ENCODE measurements around the gene OXER1.
A peak's percentile ranks its signal among the peaks of the same experiment; 100 is the strongest.

The OXER1 gene

DNA sequence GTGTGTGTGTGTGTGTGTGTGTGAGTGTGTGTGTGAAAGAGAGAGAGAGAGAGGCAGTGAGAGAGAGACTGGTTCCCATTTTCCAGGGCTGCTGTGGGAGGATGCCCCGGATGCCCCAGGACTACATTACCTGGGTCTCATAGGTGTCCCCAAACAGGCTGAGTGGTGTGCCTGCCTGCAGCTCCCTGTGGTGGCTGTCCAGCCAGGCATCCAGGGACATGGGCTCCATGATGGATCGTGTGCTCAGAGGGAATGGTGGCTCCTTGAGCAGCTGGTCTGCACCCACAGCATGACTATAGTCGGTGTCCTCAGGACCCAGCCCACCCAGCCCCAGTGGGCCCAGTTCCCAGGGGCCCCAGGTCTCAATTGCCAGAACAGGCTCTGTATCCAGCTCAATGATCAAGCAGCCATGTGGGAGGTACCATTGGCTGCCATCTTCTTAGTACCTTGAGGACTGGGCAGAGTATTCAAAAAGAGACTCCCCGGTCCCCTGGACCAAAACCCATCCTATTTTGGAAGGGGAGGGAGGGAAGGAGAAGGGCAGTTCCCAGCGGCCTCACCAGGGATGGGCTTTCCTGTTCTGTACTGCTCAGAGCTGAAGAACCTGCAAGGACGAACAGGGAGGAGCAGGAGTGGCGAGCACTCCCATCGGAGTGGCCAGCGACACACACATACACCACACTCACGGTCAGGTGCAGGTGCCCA lies 5.8 kb upstream of the OXER1 start:
- H3K27ac Mint-ChIP-seq = peak overlapping the region; percentile 33
- H3K4me3 Mint-ChIP-seq = no peak overlapping the region
- no peaks in the 10 kb centered on the region for H3K27me3 Mint-ChIP-seq
- DNase-seq (ENCODE audit: low spot score in 2 of 2) (no peak), ATAC-seq (ENCODE audit: low read depth) (no peak)
- no peaks in the 10 kb centered on the region for H3K9me3 Mint-ChIP-seq
- no peaks in the 10 kb centered on the region for H3K36me3 Mint-ChIP-seq
- H3K4me1 Mint-ChIP-seq = peaks cover 4% of the 10 kb centered on the region

DNA sequence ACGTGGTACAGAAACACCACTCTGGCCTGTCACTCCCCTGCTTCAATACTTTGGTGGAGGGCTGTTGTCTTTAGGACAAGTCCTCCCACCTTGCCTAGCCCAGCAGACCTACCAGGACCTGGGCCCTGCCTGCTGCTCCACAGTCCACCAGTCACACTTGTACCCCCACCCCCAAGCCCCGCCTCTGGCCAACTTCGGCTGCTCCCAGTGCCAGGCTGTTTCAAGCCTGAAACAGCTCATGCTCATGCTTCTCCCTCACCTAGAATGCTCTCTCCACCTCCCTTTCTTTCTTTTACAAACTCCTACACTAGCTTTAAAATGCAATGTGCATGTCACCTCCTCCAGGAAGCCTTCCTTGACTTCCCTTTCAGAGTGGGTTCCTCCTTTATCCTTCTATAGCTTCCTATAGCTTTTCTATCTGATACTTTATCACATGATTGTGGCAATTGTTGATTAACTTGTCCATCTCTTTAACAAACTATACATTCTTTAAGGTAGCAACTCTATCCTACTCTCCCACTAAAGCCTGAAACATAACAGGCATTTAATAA lies 4.8 kb upstream of the OXER1 start:
- peak overlapping the region; percentile 33 for H3K27ac Mint-ChIP-seq
- H3K9me3 Mint-ChIP-seq = no peaks in the 10 kb centered on the region
- H3K4me3 Mint-ChIP-seq = no peak overlapping the region
- no peak for DNase-seq (ENCODE audit: low spot score in 2 of 2)
- H3K4me1 Mint-ChIP-seq = peaks cover 4% of the 10 kb centered on the region
- ATAC-seq (ENCODE audit: low read depth) = no peak
- no peaks in the 10 kb centered on the region for H3K36me3 Mint-ChIP-seq
- no peaks in the 10 kb centered on the region for H3K27me3 Mint-ChIP-seq

DNA sequence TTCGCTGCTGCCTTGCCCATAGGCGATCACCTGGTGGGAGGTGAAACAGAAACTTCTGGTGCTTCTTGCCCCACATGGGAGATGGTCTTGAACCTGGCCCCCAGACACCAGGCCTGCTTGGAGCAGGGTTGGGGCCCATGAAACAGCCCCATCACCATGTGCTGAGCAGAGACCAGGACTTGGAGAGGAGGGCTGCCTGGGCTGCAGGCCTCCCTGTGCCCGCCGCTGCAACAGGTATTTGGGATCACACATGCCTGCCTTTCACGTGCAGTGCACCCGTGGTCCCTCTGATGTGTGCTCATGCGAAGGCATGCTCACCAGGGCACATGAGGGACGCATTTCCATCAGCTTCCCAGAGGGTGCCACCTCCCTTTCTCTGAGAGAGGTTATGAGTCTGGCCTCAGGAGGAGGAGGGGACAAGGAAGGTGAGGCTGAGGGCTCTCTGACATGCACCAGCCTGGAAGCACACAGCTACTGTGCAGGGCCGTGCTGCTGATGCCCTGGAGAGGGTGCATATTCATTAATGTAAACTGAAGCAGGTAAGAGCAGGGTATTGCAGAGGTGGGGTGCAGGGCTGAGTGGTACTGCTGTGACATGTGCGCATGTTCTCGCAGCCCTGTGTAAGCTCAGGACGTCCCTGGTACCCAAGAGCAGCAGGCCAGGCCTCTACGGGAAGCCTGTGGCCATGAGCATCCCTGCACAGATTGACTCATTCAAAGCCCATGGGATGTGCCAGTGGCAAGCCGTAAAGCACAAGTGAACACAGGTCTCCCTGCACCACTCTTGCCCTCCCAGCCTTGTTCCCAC lies 4.2 kb upstream of the OXER1 start:
- no peak for DNase-seq (ENCODE audit: low spot score in 2 of 2)
- Mint-ChIP-seq H3K9me3 (no peaks in the 10 kb centered on the region), H3K27me3 (no peaks in the 10 kb centered on the region), H3K4me1 (peaks cover 7% of the 10 kb centered on the region), H3K27ac (peak overlapping the region; percentile 60), H3K36me3 (no peaks in the 10 kb centered on the region), H3K4me3 (no peak overlapping the region)
- ATAC-seq (ENCODE audit: low read depth) = no peak

DNA sequence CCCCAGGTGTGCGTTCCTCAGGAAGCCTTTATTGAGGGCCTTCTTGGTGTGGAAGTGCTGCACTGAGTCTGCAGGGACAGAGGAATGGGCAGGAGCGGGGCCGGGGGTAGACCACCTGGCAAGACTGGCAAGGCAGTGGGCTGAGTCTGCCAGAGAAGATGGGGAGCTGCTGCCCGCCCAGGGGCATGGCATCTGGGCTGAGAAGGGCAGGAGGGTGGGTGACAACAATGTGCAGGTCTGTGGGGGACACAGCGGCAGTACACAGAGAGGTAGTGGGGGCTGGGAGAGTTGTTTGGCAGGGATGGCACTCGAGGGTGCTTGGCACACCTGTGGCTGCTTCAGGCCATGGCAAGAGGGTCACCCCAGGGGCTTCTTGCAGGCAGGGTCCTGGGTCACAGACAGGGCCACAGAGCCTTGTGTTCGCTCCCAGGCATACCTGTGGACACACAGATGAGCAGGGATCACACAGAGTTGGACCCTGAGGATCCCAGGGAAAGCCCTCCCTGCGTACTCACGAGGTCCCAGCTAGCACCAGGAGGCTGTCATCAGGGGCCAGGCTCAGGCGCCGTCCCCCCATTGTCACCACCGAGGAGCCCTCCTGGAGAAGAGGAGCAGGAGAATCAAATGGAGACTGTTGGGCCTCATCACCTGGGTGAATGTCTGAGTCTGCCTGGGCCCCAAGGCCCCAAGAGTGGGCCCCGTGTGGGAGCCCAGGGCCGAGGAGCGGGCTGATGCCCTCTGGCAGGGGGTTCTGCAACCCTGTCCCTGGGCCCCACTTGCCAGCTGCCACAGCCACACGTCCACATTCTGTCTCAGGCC lies 3.4 kb upstream of the OXER1 start:
- H3K27me3 Mint-ChIP-seq = no peaks in the 10 kb centered on the region

DNA sequence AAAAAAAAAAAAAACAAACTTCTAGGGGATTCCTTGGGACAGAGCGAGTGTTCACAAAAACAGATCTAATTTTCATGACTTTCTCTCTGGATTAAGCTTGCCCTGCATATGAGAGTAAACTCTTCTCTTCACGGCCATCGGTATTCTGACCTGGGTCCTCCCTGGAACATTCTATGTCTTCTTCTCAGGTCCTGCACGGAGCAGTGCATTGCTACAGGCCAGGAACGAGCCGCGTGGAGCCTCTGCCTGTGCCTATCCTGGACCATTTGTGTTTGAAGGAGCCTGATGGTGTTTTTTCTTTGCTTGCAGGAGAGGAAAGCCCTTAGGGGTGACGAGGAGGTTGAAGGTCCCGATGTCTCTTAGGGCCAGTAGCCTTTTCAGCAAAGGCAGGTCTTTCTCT lies 1.8 kb upstream of the OXER1 start:
- H3K36me3 Mint-ChIP-seq = peaks cover 4% of the 10 kb centered on the region
- no peak overlapping the region for H3K27ac Mint-ChIP-seq
- no peak for ATAC-seq (ENCODE audit: low read depth)
- H3K27me3 Mint-ChIP-seq = no peaks in the 10 kb centered on the region
- DNase-seq (ENCODE audit: low spot score in 2 of 2) = no peak
- H3K9me3 Mint-ChIP-seq = no peaks in the 10 kb centered on the region
- no peak overlapping the region for H3K4me3 Mint-ChIP-seq
- peaks cover 4% of the 10 kb centered on the region for H3K4me1 Mint-ChIP-seq

More for the DNA sequence above, 3.4 kb upstream of the OXER1 start:
- Mint-ChIP-seq H3K4me1 (peaks cover 7% of the 10 kb centered on the region), H3K9me3 (no peaks in the 10 kb centered on the region), H3K4me3 (no peak overlapping the region), H3K27ac (peak overlapping the region; percentile 21), H3K36me3 (no peaks in the 10 kb centered on the region)
- ATAC-seq (ENCODE audit: low read depth) (no peak), DNase-seq (ENCODE audit: low spot score in 2 of 2) (no peak)

DNA sequence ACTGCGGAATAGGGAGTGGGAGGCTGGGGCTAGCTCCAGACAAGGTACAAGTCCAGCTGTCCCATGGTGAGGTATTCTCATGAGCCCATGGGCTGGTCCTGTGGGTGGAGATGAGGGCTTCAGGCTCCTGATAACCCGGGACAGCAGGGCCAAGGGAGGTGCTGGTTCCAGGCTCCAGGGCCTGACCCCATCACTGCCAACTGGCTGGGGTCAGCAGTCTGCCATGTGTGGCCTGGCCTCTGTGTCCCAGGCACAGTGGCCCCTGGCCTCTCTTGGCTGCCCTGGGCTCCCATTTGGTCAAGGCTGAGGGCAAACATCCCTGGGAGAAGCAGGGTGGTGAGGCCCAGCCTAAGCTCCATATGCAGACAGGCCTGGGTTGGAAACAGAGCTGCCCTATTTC lies 966 bp upstream of the OXER1 start:
- ATAC-seq (ENCODE audit: low read depth) = no peak
- Mint-ChIP-seq H3K4me1 (peaks cover 3% of the 10 kb centered on the region), H3K27me3 (no peaks in the 10 kb centered on the region), H3K36me3 (peaks cover 7% of the 10 kb centered on the region), H3K4me3 (no peak overlapping the region), H3K27ac (no peak overlapping the region), H3K9me3 (no peaks in the 10 kb centered on the region)
- DNase-seq (ENCODE audit: low spot score in 2 of 2) = no peak

DNA sequence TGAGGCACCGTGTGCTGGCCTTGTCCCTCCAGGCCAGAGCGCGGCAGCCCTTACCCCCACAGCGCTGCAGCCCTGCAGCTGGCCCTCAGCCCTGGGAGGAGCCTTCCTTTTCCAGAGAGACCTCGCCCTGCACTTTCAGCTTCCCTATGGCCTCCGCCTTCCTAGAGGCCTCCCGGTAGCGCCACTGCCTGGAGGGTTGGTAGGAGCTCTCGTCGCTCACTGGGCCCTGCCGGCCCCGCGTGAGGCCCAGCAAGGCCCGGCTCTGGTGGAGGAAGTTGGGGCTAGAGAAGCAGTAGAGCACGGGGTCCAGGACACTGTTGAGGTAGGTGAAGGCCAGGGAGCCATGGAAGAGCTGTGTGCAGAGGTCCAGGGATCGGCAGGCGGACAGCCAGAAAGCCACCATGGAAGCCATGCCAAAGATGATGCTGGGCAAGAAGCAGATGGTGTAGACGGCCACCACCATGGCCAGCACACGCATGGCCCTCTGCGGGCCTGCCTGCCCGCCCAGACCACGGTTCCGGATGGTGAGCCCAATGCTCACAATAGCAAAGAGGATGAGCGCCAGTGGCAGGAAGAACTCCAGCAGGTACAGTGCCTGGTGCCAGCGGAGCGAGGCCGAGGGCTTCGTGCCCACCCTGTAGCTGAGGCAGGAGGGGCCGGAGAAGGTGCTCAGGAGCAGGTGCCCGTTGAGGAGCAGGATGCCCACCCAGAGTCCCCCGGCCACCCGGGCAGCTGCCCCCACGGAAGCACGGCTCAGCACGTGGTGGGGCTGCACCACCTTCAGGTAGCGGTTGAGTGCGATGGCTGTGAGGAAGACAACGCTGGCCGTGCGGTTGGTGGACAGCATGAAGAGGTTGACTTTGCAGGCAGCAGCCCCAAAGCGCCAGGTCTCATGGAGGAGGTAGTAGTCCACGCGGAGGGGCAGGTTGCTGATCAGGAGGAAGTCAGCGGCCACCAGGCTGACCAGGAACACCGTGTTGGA lies 821 bp downstream of the OXER1 start:
- Mint-ChIP-seq H3K27ac (no peak overlapping the region), H3K9me3 (no peaks in the 10 kb centered on the region)
- ATAC-seq (ENCODE audit: low read depth) = no peak

DNA sequence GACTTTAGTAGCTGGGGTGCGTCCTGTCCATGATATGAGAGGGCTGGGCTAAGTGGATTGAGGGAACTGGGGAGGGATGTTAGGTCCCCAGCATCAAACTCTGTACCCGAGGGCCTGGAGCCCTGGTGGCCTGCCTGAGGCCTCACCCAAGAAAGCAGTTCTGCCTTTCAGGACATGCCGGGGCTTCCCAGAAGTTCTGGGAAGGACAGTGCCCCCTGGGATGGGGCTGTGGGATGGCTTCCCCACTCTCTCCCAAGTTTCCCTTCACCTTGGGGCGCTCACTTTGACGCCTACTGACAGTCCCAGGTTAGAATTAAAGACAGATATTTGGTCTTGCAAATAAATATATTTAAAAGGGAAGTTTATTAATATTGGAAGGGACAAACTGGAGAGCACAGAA lies 1.8 kb downstream of the OXER1 start:
- no peak for ATAC-seq (ENCODE audit: low read depth)
- Mint-ChIP-seq H3K27ac (no peak overlapping the region), H3K36me3 (peaks cover 12% of the 10 kb centered on the region), H3K27me3 (no peaks in the 10 kb centered on the region), H3K4me3 (no peak overlapping the region), H3K9me3 (no peaks in the 10 kb centered on the region), H3K4me1 (peaks cover 3% of the 10 kb centered on the region)
- no peak for DNase-seq (ENCODE audit: low spot score in 2 of 2)

More for the DNA sequence above, 821 bp downstream of the OXER1 start:
- Mint-ChIP-seq H3K36me3 (peaks cover 12% of the 10 kb centered on the region), H3K4me1 (peaks cover 3% of the 10 kb centered on the region), H3K4me3 (no peak overlapping the region), H3K27me3 (no peaks in the 10 kb centered on the region)
- DNase-seq (ENCODE audit: low spot score in 2 of 2) = no peak

DNA sequence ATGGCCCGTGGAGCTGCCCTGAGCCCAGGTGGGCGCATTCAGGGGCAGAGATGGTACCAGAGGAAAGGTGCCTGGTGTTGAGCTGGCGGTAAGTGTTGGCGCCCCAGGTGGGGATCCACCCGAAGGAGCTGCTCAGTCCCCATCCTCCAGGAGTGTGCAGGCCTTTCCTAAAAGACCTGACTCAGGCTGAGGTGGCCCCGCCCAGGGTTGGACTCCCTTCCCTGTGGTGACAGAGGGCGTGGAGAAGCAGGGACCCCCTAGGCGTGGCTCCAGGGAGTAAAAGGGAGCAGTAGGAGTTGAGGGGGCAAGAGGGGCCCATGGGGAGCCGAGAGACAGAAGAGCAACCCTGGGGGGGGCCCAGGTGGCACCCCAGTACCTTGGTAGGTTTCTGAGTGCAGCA lies 2.4 kb downstream of the OXER1 start:
- DNase-seq (ENCODE audit: low spot score in 2 of 2) = no peak
- Mint-ChIP-seq H3K4me3 (no peak overlapping the region), H3K9me3 (no peaks in the 10 kb centered on the region), H3K27ac (no peak overlapping the region), H3K27me3 (no peaks in the 10 kb centered on the region), H3K4me1 (peaks cover 3% of the 10 kb centered on the region), H3K36me3 (peaks cover 12% of the 10 kb centered on the region)
- no peak for ATAC-seq (ENCODE audit: low read depth)

DNA sequence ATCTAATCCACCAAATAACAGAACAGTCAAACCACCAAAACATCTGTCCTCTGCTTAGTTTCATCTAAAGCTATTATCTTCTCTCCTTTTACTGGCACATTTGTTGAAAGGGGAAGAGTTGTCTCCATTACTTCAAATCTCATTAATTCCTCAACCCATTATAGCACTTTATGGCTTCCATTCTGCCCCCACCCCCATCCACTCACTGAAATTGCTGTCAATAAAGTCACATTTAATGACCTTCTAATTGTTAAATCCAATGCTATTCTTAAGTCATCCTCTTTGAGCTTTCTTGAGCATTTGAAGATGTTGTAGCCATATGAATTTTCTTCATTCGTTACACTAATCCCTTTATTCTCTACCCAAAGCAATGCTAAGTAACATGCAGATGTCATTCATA lies 5.2 kb downstream of the OXER1 start:
- no peak overlapping the region for H3K4me3 Mint-ChIP-seq
- no peak for ATAC-seq (ENCODE audit: low read depth)
- no peak overlapping the region for H3K27ac Mint-ChIP-seq
- H3K27me3 Mint-ChIP-seq = no peaks in the 10 kb centered on the region
- H3K4me1 Mint-ChIP-seq = peaks cover 14% of the 10 kb centered on the region
- peaks cover 12% of the 10 kb centered on the region for H3K36me3 Mint-ChIP-seq
- no peak for DNase-seq (ENCODE audit: low spot score in 2 of 2)
- H3K9me3 Mint-ChIP-seq = no peaks in the 10 kb centered on the region

DNA sequence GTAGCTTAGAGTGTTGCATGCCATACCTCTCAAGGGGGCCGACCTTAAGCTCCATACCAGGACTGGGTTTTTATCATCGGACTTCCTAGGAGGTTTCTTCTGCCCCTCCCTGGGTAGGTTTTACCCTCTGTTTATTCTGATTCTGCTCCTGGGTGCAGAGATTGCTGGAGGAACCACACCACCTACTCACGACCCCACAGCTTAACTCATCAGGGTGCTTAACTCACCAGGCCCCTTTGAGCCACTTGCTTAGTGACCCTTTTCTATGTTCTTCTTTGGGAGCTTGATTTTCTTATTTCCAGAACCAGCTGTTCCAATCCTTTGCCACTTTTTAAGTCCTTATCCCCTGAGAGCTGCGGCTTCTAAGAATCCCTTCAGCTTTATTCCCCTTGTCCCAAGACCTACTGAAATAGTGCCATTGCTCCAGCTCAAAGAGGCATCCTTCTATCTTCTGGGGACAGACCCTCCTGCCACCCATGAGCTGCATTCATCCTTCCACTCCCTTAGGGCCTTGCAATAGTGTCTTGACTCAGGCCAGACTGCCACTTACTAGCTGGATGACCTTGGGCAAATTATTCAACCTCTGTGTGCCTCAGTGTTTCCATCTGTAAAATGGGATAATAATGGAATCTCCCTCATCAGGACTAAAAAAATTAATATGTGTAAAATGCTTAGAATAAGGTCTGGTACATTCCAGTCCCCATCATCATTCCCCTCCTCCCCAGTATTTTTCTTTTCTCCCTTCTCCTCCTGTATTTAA lies 5.8 kb downstream of the OXER1 start:
- no peak for DNase-seq (ENCODE audit: low spot score in 2 of 2)
- no peaks in the 10 kb centered on the region for H3K27me3 Mint-ChIP-seq
- H3K9me3 Mint-ChIP-seq = no peaks in the 10 kb centered on the region
- peaks cover 12% of the 10 kb centered on the region for H3K36me3 Mint-ChIP-seq
- no peak overlapping the region for H3K27ac Mint-ChIP-seq
- H3K4me3 Mint-ChIP-seq = no peak overlapping the region
- ATAC-seq (ENCODE audit: low read depth) = no peak
- peaks cover 15% of the 10 kb centered on the region for H3K4me1 Mint-ChIP-seq

DNA sequence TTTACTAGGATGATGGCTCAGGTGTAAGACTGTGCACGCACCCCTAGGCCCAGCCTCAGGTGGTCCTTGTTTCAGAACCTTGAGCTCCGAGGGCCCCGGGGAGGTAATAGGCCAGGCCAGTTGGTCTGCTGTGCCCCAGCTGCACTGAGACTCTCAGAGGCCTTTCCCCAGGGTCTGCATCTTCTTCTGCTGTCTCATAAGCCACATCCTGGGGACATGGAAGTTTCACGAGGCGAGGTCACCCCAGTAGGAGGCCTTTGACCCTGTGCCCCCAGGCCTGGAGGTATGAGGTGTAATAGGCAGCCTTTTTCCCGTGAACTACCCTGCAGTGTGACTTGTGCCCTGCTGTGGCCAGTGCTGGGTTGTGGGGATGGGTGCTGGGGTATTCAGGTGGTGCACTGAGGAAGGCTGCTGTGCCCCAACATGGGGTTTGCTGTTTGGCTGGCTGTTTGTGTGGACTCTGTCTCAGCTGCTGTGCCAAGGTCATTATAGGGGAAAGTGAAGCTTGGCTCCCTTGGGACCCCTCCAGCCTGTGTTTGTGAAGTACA lies 6.9 kb downstream of the OXER1 start:
- ATAC-seq (ENCODE audit: low read depth) (no peak), DNase-seq (ENCODE audit: low spot score in 2 of 2) (no peak)
- Mint-ChIP-seq H3K27me3 (no peaks in the 10 kb centered on the region), H3K4me3 (no peak overlapping the region), H3K36me3 (peaks cover 12% of the 10 kb centered on the region), H3K9me3 (no peaks in the 10 kb centered on the region), H3K4me1 (peaks cover 26% of the 10 kb centered on the region), H3K27ac (no peak overlapping the region)

All from memory B cell (primary cell).